Measurements from ENCODE around the gene RBM38.

DNA sequence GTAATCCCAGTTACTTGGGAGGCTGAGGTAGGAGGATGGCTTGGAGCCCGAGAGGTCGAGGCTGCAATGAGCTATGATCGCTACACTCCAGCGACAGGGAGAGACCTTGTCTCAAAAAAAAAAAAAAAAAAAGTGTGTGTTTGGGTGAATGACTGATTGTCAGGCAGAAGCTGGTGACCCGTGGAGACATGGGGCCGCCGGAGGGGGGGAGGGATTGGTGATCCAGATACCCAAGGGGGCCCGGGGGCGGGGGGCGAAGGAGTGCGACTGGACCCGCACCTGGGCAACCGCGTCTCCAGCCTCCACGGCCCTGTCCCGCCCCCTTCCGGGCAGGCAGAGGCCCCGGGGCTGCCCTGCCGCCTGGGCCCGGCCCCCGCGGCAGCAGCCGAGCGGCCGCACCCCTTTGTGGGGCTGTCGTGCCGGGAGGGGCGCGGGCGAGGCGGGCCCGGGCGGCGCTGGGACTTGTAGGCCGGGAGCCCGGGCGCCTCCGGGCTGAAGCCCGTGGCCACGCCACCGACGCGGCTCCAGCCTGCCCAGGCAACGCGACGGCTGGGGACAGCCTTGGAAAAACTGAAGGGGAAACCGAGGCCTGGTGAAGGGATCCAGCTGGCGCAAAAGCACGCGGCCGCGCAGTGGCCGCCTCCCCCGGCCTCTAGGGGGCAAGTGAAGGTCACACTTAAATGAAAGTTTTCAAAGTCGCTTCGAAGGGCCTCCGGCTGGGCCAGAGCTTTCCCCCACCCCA lies 2.1 kb upstream of the RBM38 start:
- TF ChIP-seq, protein P1, sequence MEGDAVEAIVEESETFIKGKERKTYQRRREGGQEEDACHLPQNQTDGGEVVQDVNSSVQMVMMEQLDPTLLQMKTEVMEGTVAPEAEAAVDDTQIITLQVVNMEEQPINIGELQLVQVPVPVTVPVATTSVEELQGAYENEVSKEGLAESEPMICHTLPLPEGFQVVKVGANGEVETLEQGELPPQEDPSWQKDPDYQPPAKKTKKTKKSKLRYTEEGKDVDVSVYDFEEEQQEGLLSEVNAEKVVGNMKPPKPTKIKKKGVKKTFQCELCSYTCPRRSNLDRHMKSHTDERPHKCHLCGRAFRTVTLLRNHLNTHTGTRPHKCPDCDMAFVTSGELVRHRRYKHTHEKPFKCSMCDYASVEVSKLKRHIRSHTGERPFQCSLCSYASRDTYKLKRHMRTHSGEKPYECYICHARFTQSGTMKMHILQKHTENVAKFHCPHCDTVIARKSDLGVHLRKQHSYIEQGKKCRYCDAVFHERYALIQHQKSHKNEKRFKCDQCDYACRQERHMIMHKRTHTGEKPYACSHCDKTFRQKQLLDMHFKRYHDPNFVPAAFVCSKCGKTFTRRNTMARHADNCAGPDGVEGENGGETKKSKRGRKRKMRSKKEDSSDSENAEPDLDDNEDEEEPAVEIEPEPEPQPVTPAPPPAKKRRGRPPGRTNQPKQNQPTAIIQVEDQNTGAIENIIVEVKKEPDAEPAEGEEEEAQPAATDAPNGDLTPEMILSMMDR (IDR thresholded peaks at IDR 0.05): 0 out of 2 replicates have a peak, but pooled peaks have one; percentile 7
- no peak for TF ChIP-seq ZFX (IDR thresholded peaks at IDR 0.05; ENCODE audit: borderline replicate concordance)

Data from 22Rv1 (cell line).